ENCODE data around the gene IL6R.

The IL6R gene

DNA sequence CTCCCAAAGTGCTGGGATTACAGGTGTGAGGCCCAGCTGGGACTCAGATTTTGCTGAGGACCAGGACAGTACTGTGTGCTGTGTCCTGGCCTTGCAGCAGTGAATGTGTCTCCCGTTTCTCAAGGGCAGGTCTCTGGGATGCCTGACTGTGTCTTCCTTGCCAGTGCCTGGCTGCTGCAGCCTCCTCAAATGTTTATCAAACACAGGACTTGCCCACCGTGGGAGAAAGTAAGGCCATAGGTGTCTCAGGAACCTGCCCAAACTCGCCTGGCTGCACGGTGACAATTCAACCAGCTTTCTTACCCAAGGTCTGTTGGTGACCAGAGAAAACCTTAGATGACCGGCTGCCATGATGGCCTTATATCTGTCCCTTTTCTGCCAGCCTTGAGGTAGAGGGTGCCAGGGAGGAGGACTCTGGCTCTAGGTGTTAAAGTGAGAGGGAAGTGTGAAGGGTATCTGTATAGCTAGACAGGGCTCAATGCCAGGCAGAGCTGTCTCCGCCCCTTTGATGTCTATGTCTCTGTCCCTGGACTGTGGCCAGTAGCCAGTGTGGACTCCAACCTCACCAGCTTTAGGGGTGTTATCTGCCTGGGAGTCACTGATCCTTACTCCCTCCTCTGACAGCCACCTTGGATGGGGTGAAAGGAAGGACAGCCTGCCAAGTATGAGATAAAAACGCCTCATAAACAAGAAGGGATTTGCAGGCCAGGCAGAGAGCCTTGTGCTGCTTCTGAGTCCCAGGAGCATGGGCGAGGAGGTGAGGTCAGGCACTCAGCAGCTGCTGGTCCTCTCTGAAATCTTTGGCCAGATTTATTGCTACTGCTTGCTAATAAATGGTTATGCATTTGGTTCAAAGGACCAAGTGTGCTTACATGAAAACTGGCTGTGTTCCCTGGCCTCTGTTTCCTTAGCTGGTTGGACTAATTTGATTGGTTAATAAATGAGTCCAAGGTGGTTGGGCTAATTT lies 22.3 kb downstream of the IL6R start:
- DNase-seq = no peak

DNA sequence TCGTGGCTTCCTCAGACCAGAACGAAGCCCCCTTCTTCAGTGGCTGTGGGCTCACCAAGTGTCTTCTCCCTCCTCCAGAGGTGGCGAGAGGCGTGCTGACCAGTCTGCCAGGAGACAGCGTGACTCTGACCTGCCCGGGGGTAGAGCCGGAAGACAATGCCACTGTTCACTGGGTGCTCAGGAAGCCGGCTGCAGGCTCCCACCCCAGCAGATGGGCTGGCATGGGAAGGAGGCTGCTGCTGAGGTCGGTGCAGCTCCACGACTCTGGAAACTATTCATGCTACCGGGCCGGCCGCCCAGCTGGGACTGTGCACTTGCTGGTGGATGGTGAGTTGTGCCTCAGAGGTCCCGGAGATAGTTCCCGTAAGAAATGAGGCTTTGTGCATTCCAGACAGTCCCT lies 24.0 kb downstream of the IL6R start:
- no peak for DNase-seq

DNA sequence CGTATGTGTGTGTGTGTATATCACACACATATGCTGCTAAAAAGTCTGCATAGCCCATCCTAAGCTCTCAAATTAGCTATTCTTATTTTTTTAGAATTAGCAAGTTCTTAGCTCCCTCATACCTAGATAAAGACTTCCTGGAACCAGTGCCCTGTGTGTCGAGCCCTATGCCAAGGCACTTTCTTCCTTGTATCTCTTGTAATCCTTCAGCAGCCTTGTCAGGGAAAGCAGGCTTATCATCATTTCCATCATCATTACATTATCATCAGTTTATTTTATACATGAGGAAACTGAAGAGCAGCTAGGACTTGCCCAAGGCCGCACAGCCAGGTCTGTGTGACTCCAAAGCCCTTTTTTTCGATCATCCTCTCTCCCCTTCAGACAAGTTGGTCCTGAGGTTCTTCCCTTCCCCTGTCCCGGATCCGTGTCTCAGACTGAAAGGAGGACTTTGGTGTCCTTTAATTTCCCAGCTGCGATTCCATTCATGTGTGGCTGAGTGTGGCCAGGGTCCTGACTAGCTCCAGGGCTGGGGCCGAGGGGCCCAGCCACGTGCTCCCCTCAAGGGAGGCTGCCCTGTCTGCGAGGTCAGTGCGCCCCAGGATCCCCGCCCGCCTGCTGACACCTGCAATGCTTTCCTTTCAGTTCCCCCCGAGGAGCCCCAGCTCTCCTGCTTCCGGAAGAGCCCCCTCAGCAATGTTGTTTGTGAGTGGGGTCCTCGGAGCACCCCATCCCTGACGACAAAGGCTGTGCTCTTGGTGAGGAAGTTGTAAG lies 24.9 kb downstream of the IL6R start:
- no peak for DNase-seq

DNA sequence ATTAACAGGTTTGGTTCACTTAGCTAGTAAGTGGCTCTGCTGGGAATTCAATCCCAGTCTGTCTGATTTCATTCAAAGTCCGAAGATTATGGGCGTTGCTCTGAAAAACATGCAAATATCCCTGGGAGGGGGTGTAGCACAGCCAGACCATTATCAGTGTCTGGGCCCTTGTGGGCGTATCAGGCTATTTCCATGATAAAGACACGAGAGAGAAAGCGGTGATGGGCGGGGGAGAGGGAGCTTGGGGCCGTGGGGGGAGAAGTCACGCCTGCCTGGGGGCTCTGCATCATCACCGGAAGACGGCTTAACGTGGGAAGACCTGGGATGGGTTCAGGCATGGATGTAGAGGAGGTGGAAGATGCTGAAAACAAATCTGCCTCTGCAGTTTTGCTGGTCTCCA lies 25.8 kb downstream of the IL6R start:
- no peak for DNase-seq

DNA sequence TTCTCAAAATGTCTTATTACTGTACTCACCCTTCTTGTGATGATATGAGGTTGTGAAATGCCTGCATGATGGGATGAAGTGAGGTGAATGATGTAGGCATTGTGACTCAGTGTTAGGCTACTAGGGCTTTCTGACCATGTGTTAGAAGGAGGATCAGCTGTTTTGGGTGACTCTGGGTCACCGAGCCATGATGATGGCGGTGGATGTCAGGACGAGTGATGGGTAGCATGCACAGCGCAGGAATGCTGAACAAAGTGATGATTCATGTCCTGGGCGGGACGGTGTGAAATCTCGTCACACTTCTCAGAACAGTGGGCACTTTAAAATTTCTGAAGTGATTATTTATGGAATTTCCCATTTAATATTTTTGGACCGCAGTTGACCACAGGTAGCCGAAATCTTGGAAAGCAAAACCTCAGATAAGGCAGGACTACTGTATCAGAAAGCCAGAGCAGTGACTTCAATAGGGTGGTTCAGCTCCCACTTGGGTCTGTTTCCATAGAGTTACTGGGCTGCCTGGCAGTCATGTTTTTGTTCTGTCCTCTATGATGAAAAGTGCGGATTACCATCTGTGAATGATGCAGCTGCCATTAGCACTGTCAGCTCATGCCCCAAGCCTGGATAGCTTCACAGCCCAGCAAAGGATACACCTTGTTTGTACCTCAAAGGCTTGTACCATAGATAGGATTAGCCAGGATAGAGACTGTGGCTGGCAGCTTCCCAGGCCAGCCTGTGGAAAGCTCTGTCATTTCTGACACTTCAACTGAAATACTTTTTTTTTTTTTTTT lies 26.6 kb downstream of the IL6R start:
- DNase-seq = no peak

DNA sequence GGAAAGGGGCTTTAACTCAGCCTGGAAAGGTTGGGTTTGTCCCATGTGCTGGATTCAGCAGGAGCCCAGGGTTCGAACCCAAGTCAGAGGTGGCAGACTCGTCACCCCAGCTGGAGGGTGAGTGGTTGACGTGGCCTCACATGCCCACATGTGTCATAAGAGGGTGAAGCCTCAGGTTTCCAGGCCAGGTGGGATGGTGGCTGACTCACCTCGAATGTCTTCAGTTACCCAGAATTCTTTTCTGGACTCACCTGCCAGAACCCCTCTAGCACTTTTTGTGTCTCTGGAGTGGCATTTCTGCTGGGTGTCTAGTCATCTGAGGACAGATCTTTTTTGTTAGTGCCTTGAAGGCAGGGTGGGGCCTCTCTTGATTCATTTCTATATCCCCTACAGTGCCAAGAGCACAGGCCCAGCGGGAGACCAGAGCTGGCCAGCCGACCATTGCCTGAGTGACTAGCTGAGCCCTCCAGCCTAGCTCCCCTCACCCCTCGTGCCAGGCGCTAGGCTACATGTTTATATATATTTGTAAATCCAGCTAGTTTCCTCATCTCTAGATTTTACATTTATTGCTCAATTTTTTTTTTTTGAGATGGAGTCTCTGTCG lies 28.1 kb downstream of the IL6R start:
- no peak for DNase-seq

DNA sequence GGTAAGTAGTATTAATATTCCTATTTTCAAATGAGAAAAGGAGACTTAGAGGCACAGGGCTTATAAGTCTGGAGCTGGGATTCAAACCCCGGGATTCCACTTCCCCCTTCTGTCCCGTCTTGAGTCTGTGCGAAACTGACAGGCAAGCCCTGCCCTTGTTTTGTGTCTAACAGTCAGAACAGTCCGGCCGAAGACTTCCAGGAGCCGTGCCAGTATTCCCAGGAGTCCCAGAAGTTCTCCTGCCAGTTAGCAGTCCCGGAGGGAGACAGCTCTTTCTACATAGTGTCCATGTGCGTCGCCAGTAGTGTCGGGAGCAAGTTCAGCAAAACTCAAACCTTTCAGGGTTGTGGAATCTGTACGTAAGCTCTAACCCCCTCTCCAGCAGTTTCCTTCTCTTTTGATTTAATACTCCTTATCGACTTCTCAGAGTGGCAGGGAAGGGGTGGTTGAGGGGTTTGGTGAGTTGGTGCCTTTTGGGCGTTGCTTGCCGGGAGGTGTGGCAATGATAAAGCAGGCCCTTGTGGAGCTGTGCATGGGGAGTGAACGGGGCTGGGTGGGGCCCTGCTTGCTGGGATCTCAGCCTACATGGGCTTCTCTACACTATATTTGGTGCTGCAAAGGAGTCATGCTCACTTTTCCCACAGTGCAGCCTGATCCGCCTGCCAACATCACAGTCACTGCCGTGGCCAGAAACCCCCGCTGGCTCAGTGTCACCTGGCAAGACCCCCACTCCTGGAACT lies 29.4 kb downstream of the IL6R start:
- no peak for DNase-seq

DNA sequence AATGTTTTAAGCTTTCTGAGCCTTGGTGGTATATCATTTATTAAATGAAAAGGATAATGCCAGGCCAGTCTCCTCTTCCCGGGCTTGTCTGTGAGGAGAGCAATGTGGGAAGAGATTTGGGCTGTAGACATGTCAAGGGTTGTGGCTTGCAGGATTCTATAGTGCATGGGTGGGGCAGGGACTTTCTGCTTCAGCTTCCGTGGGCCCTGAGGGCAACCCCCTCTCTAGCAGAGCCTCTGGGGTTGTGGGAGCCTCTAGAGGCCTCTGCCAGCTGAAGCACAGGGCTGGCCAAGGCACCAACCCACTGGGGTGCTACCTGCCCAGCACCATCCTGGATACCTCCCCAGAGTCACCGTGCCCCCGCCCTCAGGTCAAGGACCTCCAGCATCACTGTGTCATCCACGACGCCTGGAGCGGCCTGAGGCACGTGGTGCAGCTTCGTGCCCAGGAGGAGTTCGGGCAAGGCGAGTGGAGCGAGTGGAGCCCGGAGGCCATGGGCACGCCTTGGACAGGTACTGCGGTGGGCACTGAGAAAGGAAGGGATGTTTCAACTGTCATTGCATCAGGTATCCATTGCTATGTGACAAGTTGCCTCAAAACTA lies 30.6 kb downstream of the IL6R start:
- no peak for DNase-seq

DNA sequence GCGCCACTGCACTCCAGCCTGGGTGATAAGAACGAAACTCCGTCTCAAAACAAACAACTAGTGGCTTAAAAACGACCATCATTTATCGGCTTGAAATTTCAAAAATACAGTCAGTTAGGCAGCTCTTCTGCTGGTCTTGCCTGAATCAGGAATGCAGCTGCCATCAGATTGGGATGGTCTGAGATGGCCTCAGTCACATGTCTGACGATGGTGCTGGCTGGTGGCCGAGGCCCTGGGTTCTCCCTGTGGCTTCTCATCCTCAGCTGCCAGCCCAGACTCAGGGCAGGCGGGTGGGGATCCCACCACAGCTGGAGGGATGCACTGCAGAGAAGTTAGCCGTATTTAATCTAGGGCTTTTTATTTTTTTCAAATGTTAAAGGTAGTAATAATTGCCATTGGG lies 31.3 kb downstream of the IL6R start:
- no peak for DNase-seq

DNA sequence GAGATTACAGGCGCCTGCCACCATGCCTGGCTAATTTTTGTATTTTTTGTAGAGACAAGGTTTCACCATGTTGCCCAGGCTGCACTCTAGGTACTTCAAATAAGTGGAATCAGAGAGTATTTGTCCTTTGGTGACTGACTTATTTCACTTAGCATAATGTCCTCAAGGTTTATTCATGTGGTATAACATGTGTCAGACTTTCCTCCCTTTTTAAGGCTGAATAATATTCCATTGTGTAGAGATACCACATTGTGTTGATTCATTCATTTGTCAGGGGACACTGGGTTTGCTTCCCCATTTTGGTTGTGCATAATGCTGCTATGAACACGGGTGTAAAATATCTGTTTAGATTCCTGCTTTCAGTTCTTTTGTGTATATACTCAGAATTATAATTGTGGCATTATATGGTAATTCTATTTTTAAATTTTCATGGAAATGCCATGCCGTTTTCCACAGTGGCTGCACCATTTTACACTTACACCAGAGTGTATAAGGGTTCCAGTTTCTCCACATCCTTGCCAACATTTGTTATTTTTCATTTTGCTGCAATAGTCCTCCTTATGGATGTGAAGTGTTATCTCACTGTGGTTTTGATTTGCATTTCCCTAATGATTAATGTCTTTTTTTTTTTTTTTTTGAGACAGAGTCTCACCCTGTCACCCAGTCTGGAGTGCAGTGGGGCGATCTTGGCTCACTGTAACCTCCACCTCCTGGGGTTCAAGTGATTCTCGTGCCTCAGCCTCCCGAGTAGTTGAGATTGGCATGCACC lies 35.1 kb downstream of the IL6R start:
- DNase-seq = no peak

DNA sequence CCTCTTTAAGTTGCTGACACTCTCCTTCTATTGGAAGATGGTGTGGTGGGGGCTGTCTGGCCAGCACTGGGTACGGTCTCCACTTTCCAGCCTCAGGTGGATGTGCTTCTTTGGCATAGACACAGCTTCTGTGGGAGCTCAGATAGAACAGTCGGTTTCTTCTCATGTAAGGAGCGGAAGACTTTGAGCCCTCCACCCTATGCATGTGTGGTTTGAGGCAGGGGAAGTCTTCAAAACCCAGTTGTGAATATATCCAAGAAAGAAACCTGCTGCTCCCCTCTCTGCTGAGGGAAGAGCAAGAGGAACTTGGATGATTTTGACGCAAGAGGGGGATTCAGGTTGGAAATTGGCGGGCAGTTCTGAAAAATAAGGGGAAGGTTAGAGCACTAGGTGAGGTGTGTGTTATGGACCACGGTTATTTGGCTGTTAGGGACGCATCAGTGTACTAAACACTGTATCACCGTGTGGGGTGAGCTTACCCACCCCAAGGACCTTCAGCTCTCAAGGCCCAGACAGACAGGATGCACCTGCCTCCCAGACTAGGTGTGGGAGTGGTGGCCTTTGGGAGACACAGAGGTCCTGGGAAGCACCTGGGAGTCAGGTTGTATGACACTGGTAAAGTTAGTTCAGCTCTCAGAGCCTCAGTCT lies 36.2 kb downstream of the IL6R start:
- DNase-seq = no peak

DNA sequence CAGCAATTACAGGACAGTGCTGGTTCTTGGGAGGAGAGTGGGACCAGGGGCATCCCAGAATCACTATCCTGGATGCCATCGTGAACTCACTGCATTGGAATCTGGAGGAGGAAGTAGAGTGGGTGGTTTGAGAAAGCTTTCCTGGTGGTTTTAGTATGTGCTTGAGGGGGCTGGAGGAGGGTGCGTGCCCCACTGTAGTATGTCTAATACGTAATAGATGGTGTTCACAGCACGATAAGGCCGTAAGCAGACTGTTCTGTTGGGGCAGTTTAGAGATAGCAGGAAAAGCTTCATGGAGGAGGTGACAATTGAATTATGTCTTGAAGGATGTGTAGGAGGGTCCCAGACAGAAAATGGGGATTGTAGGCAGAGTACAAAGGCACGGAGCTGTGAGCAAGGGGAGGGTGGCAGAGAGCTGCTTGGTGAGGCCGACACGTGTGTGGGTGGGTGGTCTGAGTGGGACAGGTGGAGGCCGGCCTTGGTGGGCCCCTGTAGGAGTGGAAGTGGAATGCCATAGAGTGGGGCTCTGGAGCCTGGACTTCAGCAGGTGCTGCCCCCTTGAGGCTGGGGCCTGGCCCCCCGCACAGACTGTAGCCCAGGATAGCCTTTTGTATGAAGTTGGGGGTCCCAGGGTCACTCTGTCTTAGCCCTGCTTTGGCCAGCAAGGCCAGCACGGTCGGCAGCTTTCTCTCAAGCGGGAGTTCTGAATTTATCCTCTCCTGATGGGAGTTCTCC lies 37.0 kb downstream of the IL6R start:
- peak; percentile 26 for DNase-seq

DNA sequence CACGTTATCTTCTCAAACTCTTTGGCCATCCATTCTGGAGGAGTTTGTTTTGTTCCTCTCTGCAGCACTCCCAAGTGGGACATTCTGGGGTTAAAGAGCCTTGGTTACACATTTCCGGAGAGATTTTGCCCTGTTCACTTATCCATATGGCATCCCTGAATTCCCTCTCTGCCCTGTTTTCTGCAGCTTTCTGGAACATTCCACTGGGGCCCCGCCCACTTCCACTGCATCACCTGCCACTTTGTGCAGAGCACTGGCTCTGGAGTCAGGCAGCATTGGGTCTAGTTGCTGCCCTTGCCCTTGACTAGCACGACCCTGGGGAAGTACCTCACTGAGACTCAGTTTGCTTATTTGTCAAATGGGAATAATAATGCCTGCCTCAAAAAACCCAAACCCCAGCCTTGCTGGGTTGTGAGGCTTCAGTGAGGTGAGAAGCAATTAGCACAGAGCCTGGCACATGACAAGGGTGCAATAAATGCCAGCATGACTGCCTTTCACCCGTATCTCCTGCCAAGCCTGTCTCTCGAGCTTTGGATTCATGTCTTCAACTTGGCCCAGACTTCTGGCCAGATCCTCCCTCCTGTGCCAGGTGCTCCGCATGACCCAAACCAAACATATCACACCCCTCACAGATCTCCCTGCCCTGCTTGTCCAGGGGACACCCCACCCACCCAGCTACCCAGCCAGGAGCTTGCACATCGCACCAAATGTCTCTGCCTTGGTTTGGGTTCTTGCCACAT lies 38.3 kb downstream of the IL6R start:
- DNase-seq = no peak

DNA sequence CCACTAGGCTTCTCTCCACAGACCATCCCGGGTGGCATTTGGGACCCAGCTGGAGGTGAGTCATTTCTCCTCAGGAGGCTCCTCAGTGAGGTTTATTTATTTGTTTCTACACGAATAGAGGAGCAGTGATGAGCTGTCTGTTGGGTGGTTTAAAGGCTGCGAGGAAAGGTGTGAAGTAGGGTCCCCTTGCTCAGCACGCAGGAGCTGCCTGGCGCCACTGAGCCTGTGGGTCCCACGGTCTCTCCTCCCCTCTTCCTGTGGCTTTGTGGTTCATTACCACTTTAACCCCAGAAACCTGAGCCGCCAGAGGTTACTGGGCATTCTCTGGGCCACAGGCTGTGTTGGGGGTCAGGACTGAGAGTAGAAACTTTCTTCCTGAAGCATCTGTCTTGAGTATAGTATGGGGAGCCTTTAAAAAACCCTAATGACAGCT lies 39.9 kb downstream of the IL6R start:
- no peak for DNase-seq

DNA sequence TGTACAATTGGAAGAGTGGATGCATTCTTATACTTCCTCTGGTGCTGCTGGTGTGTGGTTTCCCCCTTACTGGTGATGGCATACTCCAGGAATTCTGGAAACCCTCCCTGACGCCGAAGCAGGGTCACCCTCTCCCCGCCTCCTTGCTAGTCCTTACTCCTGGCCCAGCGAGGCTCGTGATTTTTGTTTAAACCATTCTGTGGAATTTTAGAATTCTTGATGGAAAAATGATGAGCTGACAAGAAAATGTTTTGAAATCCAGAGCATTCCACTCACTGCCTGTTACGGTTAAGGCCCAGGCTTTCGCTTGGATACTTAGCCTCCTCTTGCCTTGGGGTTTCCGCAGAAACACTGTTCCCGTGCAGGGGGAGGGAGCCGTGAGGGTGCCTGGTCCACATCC lies 41.1 kb downstream of the IL6R start:
- DNase-seq = no peak

DNA sequence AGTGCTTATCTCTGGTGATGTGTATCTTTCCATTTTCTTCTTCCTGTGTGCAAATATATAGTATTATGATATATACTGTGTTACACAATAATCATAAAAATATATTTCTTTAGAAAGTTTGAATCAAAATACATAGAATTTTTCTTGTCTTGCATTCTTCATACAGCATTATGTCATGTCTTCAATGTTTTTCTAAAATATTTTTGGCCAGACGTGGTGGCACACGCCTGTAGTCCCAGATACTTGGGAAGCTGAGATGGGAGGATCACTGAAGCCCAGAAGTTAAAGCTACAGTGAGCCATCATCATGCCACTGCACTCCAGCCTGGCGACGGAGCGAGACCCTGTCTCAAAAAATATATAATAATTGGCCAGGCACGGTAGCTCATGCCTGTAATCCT lies 41.6 kb downstream of the IL6R start:
- no peak for DNase-seq

DNA sequence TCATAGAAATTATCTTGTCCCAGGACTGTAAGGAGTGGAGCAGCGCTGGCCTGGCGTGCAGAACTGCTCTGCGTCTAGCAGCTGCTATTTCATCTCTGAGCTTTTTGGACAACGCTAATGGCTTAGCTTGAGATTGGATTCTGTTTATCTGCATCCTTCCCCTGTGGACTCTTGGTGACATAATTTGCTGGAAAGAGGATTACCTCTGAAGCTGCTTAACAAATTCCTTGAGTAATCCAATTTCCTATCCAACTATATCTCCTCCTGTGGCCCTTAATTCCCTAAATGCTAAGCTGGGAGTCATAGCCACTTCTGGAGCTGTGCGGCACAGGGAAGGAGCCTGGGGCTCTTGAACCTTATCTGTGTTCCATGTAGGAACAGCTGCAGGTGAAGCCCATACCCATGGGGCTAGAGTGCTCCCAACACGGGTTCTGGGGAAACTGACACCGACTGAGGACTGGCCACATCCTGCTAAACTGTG lies 43.2 kb downstream of the IL6R start:
- peak; percentile 99 for DNase-seq

DNA sequence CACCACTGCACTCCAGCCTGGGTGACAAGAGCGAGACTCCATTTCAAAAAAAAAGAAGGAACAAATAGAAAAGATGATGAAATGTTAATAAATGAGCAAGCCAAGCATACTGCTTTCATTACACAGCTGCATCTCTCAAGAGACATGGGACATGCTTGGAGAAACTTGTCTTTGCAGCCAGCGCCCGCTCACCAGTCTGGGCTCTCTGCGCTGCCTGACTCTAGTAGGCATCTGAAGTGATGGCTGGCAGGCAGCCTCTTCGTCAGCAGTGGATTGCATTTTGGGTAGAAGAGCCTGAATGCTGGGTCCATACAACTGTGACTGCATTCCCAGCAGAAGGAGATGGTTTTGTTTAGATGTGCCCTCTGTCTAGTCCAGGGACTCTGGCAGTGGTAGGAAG lies 48.0 kb downstream of the IL6R start:
- no peak for DNase-seq

Measured in NCI-H82 (cell line).